NB4 (cell line): ENCODE results near the gene SH3RF2.

Source experiments
- DNase-seq: peaks from one replicate; pipeline ENCODE4 v3.0.0; 2010; ENCODE audit warnings: low read depth
- H3K4me3 ChIP-seq: one replicate; pipeline ENCODE4 v1.5.1; 2011; ENCODE audit warnings: mild to moderate bottlenecking, low read depth, low read length, moderate library complexity
- MYC ChIP-seq: IDR thresholded peaks from 2 replicates; pipeline ENCODE4 v1.6.1; 2011; ENCODE audit warnings: low read depth, low read length
- POLR2A ChIP-seq: IDR thresholded peaks from 2 replicates; pipeline ENCODE4 v1.6.1; 2011; ENCODE audit warnings: mild to moderate bottlenecking; ENCODE audit not compliant: insufficient read length; ENCODE audit errors: extremely low read depth
- TF ChIP-seq, protein P1 (sequence below): IDR thresholded peaks from one replicate; pipeline ENCODE4 v1.5.1; 2012; ENCODE audit warnings: low read depth, low read length
- TF ChIP-seq, protein P2 (sequence below): IDR thresholded peaks from 2 replicates; pipeline ENCODE4 v1.6.1; 2011; ENCODE audit warnings: low read depth, low read length

The SH3RF2 gene

DNA sequence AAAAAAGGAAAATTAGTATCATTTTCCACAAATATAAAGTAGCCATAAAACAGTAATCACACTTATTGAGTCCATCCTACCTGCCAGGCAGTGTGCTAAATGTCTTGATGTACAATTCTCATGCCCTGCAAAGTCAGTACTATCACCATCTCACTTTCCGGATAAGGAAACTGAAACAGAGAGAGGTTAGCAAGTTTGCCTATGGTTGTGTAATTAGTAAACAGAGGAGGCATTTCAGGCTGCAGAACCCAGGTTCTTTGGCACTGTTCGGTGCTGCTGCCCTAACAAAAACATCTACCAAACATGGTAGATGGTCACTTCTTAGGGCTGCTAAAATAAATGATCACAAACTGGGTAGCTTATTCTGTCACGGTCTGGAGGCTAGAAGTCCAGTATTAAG is 146.4 kb downstream of the SH3RF2 start:
- TF ChIP-seq, protein P1, sequence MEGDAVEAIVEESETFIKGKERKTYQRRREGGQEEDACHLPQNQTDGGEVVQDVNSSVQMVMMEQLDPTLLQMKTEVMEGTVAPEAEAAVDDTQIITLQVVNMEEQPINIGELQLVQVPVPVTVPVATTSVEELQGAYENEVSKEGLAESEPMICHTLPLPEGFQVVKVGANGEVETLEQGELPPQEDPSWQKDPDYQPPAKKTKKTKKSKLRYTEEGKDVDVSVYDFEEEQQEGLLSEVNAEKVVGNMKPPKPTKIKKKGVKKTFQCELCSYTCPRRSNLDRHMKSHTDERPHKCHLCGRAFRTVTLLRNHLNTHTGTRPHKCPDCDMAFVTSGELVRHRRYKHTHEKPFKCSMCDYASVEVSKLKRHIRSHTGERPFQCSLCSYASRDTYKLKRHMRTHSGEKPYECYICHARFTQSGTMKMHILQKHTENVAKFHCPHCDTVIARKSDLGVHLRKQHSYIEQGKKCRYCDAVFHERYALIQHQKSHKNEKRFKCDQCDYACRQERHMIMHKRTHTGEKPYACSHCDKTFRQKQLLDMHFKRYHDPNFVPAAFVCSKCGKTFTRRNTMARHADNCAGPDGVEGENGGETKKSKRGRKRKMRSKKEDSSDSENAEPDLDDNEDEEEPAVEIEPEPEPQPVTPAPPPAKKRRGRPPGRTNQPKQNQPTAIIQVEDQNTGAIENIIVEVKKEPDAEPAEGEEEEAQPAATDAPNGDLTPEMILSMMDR = no peak
- TF ChIP-seq MYC (no peak), POLR2A (no peak)
- TF ChIP-seq, protein P2, sequence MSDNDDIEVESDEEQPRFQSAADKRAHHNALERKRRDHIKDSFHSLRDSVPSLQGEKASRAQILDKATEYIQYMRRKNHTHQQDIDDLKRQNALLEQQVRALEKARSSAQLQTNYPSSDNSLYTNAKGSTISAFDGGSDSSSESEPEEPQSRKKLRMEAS = no peak
- DNase-seq = no peak
- H3K4me3 ChIP-seq = no peak overlapping the region

DNA sequence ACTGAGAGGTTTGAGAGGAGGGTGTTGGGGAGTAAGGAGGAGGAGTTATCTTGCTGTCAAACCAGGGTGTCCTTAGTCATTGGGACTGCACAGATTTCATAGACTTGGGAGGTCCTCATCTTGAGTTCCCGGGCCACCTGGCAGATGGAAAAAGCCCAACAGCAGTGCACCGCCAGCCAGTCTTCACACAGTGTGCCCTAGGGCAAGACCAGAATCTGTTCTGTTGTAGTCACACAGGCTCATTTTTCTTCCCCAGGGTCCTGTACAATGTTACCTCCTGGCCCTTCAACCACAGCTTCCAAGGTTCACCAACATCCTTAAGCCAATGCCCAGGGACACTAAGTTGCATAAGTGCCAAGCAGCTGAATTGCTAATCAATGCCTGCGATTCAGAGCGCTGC is 148.0 kb downstream of the SH3RF2 start:
- TF ChIP-seq, protein P2 = no peak
- no peak for TF ChIP-seq POLR2A
- TF ChIP-seq, protein P1 = no peak
- no peak for TF ChIP-seq MYC
- DNase-seq = no peak
- no peak overlapping the region for H3K4me3 ChIP-seq

DNA sequence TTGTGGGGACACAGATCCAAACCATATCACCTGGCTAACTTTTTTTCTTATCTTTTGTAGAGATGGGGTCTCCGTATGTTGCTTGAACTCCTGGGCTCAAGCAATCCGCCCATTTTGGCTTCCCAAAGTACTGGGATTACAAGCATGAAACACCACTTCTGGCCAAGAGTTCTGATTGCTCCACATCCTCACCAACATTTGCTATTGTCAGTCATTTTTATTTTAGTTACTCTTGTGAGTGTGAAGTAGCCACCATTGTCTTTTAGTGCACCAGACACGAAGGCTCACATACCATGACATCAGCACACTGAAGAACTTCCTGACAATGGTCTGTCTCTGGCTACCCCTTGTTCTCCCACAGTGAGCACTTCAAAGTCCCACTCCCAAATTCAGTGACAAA is 151.7 kb downstream of the SH3RF2 start:
- TF ChIP-seq, protein P2 = no peak
- TF ChIP-seq, protein P1 = no peak
- TF ChIP-seq MYC (no peak), POLR2A (no peak)

DNA sequence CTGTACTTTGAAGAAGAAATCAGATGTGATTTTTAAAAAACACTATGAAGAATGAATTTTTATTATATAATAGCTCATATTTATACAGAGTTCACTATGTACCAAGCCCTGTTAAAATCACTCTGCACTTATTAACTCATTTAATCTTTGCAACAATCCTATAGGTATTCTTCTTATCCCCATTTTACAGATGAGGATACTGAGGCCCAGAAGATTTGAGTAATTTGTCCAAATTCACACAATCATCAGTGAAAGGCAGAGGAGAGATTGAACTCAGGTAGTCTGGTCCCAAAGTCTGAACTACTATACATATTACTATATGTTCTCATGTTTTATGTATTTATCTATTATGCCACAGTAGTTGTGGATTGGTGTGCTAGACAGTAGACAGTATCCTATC is 152.9 kb downstream of the SH3RF2 start:
- DNase-seq = no peak
- TF ChIP-seq, protein P2 = no peak
- TF ChIP-seq, protein P1 = no peak
- no peak for TF ChIP-seq POLR2A
- TF ChIP-seq MYC = no peak
- H3K4me3 ChIP-seq = no peak overlapping the region

More for the DNA sequence above, 151.7 kb downstream of the SH3RF2 start:
- no peak for DNase-seq
- no peak overlapping the region for H3K4me3 ChIP-seq

DNA sequence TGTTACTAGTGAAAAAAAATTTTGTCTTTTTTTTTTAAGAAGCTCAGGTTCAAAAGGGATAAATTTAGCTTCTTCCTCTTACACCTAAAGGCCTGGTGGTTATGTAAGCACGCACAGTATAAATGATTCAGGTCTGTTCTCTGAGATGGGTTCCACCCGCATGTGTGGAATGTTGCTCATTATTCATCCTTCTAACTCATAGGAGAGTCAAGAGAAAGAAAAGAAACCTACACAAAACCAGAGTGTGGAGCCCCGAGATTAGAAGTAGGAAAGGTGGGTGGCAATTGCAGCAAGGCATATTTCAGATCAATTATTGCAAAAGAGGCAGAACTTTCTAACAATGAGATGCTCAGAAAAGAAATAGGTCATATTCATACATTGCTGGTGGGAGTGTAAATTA is 155.5 kb downstream of the SH3RF2 start:
- no peak for DNase-seq
- no peak for TF ChIP-seq POLR2A
- no peak for TF ChIP-seq MYC
- TF ChIP-seq, protein P2 = no peak
- TF ChIP-seq, protein P1 = no peak
- H3K4me3 ChIP-seq = no peak overlapping the region

DNA sequence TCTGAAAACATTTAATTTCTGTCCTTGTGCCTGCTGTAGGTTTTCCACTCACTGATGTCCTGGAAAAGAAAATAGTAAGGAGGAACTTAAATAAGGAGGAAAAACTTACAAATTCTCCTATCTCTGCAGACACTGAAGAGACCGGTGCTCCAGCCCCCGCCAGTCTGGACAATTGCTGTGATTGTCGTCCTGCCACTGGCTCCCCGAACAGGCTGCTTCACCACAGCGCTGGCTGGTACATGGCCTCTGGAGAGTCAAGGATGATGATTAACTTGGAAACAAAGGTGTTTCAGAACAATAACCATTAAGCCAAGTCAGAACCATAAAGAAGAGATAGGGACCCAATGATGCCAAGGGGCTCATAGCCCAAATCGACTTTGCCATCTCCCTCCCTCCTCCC is 161.7 kb downstream of the SH3RF2 start:
- DNase-seq = no peak
- no peak overlapping the region for H3K4me3 ChIP-seq
- TF ChIP-seq POLR2A = no peak
- TF ChIP-seq, protein P1 = no peak
- TF ChIP-seq, protein P2 = no peak
- TF ChIP-seq MYC = no peak
